HCT116 (cell line): Measurements from ENCODE around the gene HSD3B7. TPM values are rescaled to one million over a fixed set of nuclear protein-coding genes. Genes with fewer than 3 reads are reported as not detected.

Experiments
- ATAC-seq: fragments of 200-7000 bp; cut with Tn5 transposase; 2 replicates; pipeline ENCODE4 v1.9.1; 2020; ENCODE audit warnings: mild to moderate bottlenecking, moderate library complexity
- BruUV-seq: library from RNA; stranded (reverse); fragments of 400-500 nt; replicated peaks from 2 replicates; lab custom pipeline; 2021; lab: Mats Ljungman, UMichigan
- CTCF ChIA-PET: fragments of 300-600 bp; sonication (Branson Sonifier 250); formaldehyde crosslinking; loops from one replicate; lab custom pipeline; 2021; ENCODE audit warnings: antibody characterized with exemption; lab: Charles Lee
- POLR2A ChIA-PET: fragments of 300-600, 350-600 bp; sonication (Branson Sonifier 250); formaldehyde crosslinking; loops from one replicate; lab custom pipeline; 2021; ENCODE audit warnings: antibody characterized with exemption; lab: Charles Lee
- RAD21 ChIA-PET, 2 experiments: fragments of 300-600 bp; sonication (Branson Sonifier 250); formaldehyde crosslinking; loops; one replicate each; lab custom pipeline; 2023; ENCODE audit warnings: low total read pairs in 2 of 2; ENCODE audit not compliant: uncharacterized antibody in 2 of 2, unreplicated experiment in 2 of 2, low non-redundant PET in 1 of 2; lab: Charles Lee
- DNase-seq: peaks from one replicate; pipeline ENCODE4 v3.0.0-alpha.2; 2010; ENCODE audit warnings: low read depth, low spot score
- H2AFZ ChIP-seq: fragments of 200-600 bp; shearing (Covaris generic), sonication (generic); 2 replicates; pipeline ENCODE4 v1.6.1; 2017; ENCODE audit warnings: low read depth, mixed run types, mixed read lengths, antibody characterized with exemption, low read length; ENCODE audit not compliant: poor library complexity, severe bottlenecking
- H3K27ac ChIP-seq: 2 replicates; pipeline ENCODE4 v1.5.1; 2012; ENCODE audit warnings: low read depth, low read length
- H3K27me3 ChIP-seq: fragments of 200-600 bp; sonication (generic); 2 replicates; pipeline ENCODE4 v1.6.1; 2016; ENCODE audit warnings: mixed run types, low read length, mixed read lengths; ENCODE audit not compliant: insufficient read depth
- H3K36me3 ChIP-seq, 2 experiments: fragments of 200-500 bp in 1 of 2; fragments of 200-600 bp in 1 of 2; sonication (Bioruptor generic) in 1 of 2; sonication (generic) in 1 of 2; 2 replicates each; pipeline versions ENCODE4 v1.5.1 to v1.6.1; 2014 to 2016; ENCODE audit warnings: low read length in 2 of 2, inconsistent platforms in 1 of 2, mixed read lengths in 1 of 2, mixed run types in 1 of 2; ENCODE audit not compliant: insufficient read depth in 2 of 2, control insufficient read depth in 1 of 2
- H3K4me1 ChIP-seq, 2 experiments: fragments of 200-600 bp in 1 of 2; sonication (generic) in 1 of 2; 2 replicates each; pipeline versions ENCODE4 v1.5.1 to v1.6.1; 2012 to 2017; ENCODE audit warnings: low read length in 2 of 2, inconsistent platforms in 1 of 2, mild to moderate bottlenecking in 1 of 2, mixed read lengths in 1 of 2, mixed run types in 1 of 2, moderate library complexity in 1 of 2; ENCODE audit not compliant: insufficient read depth in 2 of 2, control insufficient read depth in 1 of 2
- H3K4me2 ChIP-seq: fragments of 200-600 bp; sonication (generic); 2 replicates; pipeline ENCODE4 v1.6.1; 2017; ENCODE audit warnings: mixed run types, low read length, mixed read lengths
- H3K4me3 ChIP-seq, 2 experiments: fragments of 200-600 bp in 1 of 2; sonication (generic) in 1 of 2; replicated peaks in 1 of 2; 2 replicates each; pipeline ENCODE4 v1.5.1; 2011 to 2016; ENCODE audit warnings: low read length in 2 of 2, control low read depth in 1 of 2, low read depth in 1 of 2, mild to moderate bottlenecking in 1 of 2, mixed read lengths in 1 of 2, mixed run types in 1 of 2
- H3K79me2 ChIP-seq: fragments of 200-600 bp; sonication (generic); 2 replicates; pipeline ENCODE4 v1.6.1; 2017; ENCODE audit warnings: mild to moderate bottlenecking, mixed run types, low read length, moderate library complexity, mixed read lengths; ENCODE audit not compliant: insufficient read depth
- H3K9ac ChIP-seq: fragments of 200-600 bp; sonication (generic); 2 replicates; pipeline ENCODE4 v1.6.1; 2016; ENCODE audit warnings: low read length, mixed read lengths
- H3K9me2 ChIP-seq: fragments of 200-600 bp; sonication (generic), shearing (Covaris generic); 2 replicates; pipeline ENCODE4 v1.6.1; 2017; ENCODE audit warnings: mixed run types, mild to moderate bottlenecking, moderate library complexity; ENCODE audit not compliant: insufficient read depth
- H3K9me3 ChIP-seq, 2 experiments: fragments of 200-500 bp in 1 of 2; fragments of 200-600 bp in 1 of 2; sonication (Bioruptor generic) in 1 of 2; sonication (generic) in 1 of 2; 2 replicates each; pipeline ENCODE4 v1.6.1; 2014 to 2017; ENCODE audit warnings: low read length in 2 of 2, mixed read lengths in 2 of 2, inconsistent platforms in 1 of 2, low read depth in 1 of 2, mild to moderate bottlenecking in 1 of 2, mixed run types in 1 of 2, moderate library complexity in 1 of 2; ENCODE audit not compliant: control insufficient read depth in 1 of 2, insufficient read depth in 1 of 2
- H4K20me1 ChIP-seq: fragments of 200-600 bp; sonication (generic), shearing (Covaris generic); 2 replicates; pipeline ENCODE4 v1.6.1; 2017; ENCODE audit warnings: mixed run types, mild to moderate bottlenecking, moderate library complexity; ENCODE audit not compliant: insufficient read depth
- ATF3 ChIP-seq: IDR thresholded peaks from 2 replicates; pipeline ENCODE4 v1.6.1; 2012
- ELF1 ChIP-seq: IDR thresholded peaks from 2 replicates; pipeline ENCODE4 v1.6.1; 2012; ENCODE audit warnings: low read depth, borderline replicate concordance
- EZH2 ChIP-seq: fragments of 200-600 bp; sonication (generic); IDR thresholded peaks from 2 replicates; pipeline ENCODE4 v1.6.1; 2017; ENCODE audit warnings: antibody characterized with exemption, mixed run types
- EZH2phosphoT487 ChIP-seq: fragments of 200-600 bp; IDR thresholded peaks from 2 replicates; pipeline ENCODE4 v1.6.1; 2018; ENCODE audit warnings: antibody characterized with exemption, borderline replicate concordance
- RAD21 ChIP-seq: IDR thresholded peaks from 2 replicates; pipeline ENCODE4 v1.6.1; 2012; ENCODE audit warnings: low read depth, mild to moderate bottlenecking
- REST ChIP-seq: IDR thresholded peaks from 2 replicates; pipeline ENCODE4 v1.6.1; 2012; ENCODE audit warnings: low read depth
- SIN3A ChIP-seq: IDR thresholded peaks from 2 replicates; pipeline ENCODE4 v1.6.1; 2012; ENCODE audit warnings: low read depth
- TCF7L2 ChIP-seq: IDR thresholded peaks from 2 replicates; pipeline ENCODE4 v1.7.0; 2011; ENCODE audit warnings: borderline replicate concordance, inconsistent platforms; ENCODE audit not compliant: insufficient read depth, insufficient read length; ENCODE audit errors: extremely low read depth
- ZFX ChIP-seq: fragments of 450-650 bp; IDR thresholded peaks from 2 replicates; pipeline ENCODE4 v1.6.1; 2017
- ZNF274 ChIP-seq: fragments of 200-500 bp; sonication (Bioruptor generic); IDR thresholded peaks from 2 replicates; pipeline ENCODE4 v1.6.1; 2014; ENCODE audit warnings: mild to moderate bottlenecking, low read depth, low read length, inconsistent platforms
- intact Hi-C: fragments of 100-400 bp; cut with micrococcal nuclease; formaldehyde crosslinking; loops from 2 replicates; pipeline ENCODE4 v1.10.0; 2022
- total RNA-seq: library from RNA; stranded (reverse); gene quantifications from one replicate; pipeline ENCODE4 v1.2.1, GENCODE V29; 2021; ENCODE audit not compliant: unreplicated experiment

The HSD3B7 gene
- total RNA-seq, 1 experiment from 2014 or later = 8.6 TPM

GRCh38 chr16:30998852-30999761 is 14.1 kb downstream of the HSD3B7 start:
- H3K9me2 ChIP-seq = no peaks in the 10 kb centered on the region
- peak overlapping the region; percentile 92 for H2AFZ ChIP-seq
- DNase-seq = no peak
- TF ChIP-seq ZFX = no peak
- TF ChIP-seq EZH2 = no peak
- no peak for TF ChIP-seq TCF7L2
- TF ChIP-seq SIN3A = no peak
- TF ChIP-seq ATF3 = no peak
- TF ChIP-seq EZH2phosphoT487 = no peak
- no peak for TF ChIP-seq ZNF274
- no peak for TF ChIP-seq REST
- no peak for TF ChIP-seq ELF1
- TF ChIP-seq RAD21 = no peak
- TF ChIP-seq, all 23 proteins: peak for 0
- Histone ChIP-seq H3K4me3 (no peak overlapping the region), H3K9me3 (no peaks in the 10 kb centered on the region), H3K36me3 (no peaks in the 10 kb centered on the region), H4K20me1 (no peaks in the 10 kb centered on the region), H3K79me2 (no peaks in the 10 kb centered on the region), H3K9ac (peak overlapping the region; percentile 54), H3K4me2 (peak overlapping the region; percentile 99), H3K27me3 (no peaks in the 10 kb centered on the region), H3K27ac (no peak overlapping the region; the same call in 1 of the 2 replicates), H3K4me1 (peaks cover 22 to 44% of the 10 kb centered on the region in 2 experiments)
- intact Hi-C loops = loop anchor here (5.0 kb wide), 2 partner anchors 73 to 93 kb away; partner anchors contain the start of genes VKORC1, ZNF646 and ZNF668
- no peak for ATAC-seq
- ChIA-PET CTCF (interaction anchor here (1.5 kb wide), 1 partner anchor 14 kb away, joined by 12 read pairs; the partner anchor contains the start of gene HSD3B7), RAD21 (interaction anchor here in 1 of 2 experiments (0.7 kb wide), 1 partner anchor 143 kb away, joined by 7 read pairs; no protein-coding TSS in a partner anchor), POLR2A (interaction anchor here (0.9 to 1.4 kb wide), 2 partner anchors 75 to 119 kb away, joined by 3 to 4 read pairs; partner anchors contain the start of genes KAT8, ZNF646 and ZNF668)
- BruUV-seq = no TSS peak
